ENCODE measurements around the gene CORO2B.
A peak's percentile ranks its signal among the peaks of the same experiment; 100 is the strongest.

CORO2B gene, protein sequence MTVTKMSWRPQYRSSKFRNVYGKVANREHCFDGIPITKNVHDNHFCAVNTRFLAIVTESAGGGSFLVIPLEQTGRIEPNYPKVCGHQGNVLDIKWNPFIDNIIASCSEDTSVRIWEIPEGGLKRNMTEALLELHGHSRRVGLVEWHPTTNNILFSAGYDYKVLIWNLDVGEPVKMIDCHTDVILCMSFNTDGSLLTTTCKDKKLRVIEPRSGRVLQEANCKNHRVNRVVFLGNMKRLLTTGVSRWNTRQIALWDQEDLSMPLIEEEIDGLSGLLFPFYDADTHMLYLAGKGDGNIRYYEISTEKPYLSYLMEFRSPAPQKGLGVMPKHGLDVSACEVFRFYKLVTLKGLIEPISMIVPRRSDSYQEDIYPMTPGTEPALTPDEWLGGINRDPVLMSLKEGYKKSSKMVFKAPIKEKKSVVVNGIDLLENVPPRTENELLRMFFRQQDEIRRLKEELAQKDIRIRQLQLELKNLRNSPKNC

DNA sequence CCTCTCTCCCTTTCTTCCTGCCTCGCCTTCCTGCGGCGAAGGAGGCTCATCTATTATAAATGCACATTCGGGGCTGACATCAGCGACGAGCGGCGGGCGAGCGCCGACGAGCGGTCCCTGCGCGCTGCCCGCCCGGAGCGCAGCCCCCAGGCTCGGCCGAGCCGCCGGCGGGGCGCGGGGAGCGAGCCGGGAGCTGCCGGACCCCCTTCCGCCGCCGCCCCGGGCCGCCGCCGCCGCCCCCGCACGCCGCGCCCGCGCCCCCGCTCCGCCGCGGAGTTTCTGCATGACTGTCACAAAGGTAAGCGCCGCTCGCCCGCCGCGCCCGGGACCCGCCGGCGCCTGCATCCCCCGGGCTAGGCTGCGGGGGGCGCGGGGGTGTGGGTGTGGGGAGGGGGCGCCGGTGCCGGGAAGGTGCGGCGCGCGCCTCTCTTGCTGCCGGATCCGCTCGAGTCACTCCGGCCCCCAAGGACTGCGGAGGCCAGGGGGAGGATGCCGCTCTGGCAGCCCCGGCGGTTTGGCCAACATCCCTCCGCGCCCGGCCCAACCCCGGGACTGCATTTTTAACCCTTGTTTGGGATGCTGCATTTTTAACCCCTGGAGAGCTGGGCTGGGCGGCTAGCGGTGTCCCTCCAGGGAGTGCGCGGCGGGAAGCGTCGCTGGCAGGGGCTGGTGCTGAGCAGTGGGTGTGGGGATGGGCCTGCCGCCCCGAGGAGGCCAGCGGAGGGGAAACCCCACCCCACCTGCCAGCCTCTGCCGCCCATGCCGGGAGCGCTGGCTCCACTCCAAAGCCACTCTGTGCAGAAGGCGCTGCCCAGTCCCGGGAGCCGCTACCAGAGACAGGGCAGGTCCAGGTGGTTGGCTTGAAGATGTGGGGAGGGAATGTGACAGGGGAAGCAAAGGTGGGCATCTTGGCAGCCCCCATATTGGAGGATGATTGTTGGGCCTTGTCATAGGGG is at the start of gene CORO2B:
CORO2B (plus strand) TSS at position 14 of the 956 bp plus-strand sequence; CDS start at position 284, 270 bp downstream.
- peak; percentile 51 for DNase-seq

DNA sequence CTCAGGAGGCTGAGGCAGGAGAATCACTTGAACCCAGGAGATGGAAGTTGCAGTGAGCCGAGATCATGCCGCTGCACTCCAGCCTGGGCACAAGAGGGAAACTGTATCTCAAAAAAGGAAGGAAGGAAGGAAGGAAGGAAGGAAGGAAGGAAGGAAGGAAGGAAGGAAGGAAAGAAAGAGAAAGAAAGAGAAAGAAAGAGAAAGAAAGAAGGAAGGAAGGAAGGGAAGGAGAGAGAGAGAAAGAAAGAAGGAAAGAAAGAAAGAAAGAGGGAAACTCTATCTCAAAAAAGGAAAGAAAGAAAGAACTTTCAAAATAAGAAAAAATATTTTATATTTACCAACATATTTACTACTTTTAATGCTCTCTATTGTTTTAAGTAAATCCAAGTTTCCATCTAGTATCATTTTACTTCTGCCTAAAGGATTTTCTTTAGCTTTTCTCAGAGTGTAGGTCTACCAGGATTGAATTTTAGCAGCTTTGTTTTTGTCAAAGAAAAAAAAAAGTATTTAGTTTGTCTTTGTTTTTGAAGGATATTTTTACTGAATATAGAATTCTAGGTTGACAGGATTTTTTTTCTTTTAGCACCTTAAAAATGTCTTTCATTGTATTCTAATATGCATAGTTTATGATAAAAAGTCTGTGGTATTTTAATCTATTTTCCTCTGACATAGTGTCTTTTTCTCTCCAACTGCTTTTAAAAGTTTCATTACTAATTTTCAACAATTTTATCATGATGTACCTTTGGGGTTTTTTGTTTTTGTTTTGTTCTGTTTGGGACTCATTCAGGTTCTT is 47.2 kb upstream of the CORO2B start:
- no peak for DNase-seq

DNA sequence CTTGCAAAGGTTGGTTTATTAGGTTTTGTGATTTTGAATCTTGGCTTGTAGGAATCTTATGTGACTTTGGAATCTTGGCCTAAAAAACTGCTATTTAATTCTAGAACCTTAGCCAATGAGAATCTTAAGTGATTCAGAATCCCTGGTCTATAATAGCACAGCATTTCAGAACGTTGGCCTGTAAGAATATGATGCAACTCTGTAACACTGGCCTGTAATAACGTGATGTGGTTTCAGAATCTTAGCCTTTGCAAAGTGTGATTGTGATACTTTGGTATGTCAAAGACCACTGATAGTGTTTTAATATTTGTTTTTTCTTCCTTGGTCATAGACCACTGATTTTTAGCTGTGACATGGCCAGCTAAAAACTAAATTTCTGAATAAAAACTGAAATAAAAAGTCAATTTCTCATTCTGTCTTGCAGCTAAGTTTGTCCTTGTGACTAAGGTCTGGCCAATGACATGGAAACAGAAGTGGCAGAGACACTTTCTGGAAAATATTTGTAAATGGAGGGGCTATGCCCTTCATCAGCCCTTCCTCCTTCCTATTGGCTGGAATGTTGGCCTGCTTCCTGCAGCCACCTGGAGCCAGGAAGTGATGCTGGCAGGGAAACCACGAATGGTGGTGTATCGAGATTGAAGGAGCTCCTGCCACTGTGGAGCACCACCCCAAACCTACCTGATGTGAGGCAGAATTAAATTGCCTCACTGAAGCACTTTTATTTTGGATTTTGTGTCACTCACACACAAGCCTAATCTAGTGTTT is 42.3 kb upstream of the CORO2B start:
- no peak for DNase-seq

DNA sequence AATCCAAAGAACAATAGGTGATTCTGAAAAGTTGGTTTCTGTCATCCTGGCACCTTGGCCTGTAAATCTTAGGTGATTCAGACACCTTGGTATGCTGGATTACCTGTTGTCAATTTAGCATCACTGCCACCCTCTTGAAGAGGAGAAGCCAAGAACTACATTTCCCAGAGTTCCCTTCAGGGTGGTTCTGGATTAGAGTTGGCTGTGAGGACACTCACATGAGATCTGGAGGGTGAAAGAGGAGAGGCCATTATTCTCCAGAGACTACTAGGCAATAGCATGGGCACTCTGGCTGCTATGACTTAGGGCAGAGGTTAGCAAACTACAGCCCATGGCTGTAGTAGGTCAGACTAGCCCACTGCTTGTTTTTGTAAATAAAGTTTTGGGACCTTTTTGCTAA is 41.7 kb upstream of the CORO2B start:
- no peak for DNase-seq

DNA sequence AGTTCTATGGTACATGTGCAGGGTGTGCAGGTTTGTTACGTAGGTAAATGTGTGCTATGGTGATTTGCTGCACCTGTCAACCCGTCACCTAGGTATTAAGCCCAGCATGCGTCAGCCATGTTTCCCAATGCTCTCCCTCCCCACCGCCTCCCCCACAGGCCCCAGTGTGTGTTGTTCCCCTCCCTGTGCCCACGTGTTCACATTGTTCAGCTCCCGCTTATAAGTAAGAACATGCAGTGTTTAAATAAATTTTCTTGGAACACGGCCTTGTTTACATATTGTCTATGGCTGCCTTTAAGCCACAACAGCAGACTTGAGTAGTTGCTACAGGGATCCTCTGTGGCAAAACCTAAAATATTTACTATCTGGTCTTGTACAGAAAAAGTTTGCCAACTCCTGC is 41.3 kb upstream of the CORO2B start:
- no peak for DNase-seq

DNA sequence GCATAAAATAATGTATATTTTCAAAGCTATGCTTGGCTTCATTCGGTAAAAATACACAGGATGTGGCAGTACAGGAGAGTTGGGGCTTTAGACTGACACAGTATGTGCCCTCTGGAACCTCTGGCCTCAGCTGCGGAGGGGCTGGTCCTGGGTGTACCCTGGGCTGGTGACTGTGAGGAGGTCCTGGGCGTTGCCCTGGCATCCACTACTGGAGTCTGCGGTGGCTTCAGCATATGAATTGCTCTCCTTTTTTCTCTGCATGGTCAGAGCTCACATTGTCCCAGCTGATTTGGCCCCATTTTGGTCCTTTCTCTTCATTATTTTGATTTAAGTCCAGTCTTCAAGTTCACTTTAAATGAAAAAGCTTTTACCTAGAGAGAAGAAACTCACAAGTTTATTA is 40.5 kb upstream of the CORO2B start:
- DNase-seq, result no peak

DNA sequence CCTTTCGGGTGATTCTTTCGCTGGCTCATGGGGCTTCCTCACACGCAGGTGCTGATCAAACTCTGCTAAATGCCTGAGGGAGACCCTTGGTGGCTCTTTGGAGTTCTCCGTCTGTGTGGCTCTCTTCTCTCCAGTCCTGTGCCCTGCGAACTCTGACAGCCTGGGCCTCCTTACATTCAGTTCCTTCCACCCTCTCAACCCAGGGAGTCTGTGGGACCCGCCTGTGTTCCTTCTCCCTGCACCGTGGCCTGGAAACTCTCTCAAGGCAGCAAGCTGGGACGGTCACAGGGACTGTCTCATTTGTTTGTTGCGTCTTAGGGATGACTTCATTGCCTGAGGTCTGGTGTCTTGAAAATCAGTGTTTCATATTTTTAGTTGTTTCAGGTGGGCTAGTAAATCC is 37.0 kb upstream of the CORO2B start:
- no peak for DNase-seq

DNA sequence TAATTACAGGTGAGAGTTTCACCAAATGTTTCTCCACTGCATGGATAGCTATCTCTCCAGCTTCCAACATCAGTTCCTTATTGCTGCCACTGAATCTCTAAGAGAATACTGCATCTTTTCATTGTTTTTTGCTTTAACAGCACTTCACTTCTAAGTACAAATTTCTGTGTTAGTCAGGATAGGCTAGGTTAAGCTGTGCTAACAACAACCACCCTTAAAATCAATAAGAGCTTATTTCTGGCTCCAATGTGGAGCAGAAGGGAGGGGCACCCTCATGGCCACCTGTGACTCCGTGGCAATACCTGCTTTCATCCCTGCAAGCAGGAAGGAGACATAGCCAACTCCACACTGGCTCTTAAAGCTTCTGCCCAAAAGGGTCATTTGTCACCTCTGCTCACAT is 36.4 kb upstream of the CORO2B start:
- DNase-seq, result no peak

DNA sequence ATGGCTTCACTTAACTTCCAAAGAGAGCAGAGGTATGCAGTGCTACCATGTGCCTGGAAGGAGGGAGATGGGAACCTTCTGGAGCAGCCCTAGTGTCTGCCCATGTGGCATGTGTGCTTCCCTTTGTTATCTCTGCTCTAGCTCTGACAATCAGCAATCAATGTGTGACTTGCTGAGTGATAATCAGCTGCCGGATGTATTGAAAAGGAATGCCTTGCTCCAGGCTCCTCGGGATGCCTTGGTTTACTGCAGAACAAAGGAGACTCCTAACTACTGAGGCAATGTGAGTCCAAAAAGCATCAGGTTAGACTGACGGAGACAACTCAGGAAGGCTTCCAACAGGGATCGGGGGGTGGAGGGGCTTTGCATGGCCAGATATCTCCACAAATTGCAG is 36.0 kb upstream of the CORO2B start:
- no peak for DNase-seq

DNA sequence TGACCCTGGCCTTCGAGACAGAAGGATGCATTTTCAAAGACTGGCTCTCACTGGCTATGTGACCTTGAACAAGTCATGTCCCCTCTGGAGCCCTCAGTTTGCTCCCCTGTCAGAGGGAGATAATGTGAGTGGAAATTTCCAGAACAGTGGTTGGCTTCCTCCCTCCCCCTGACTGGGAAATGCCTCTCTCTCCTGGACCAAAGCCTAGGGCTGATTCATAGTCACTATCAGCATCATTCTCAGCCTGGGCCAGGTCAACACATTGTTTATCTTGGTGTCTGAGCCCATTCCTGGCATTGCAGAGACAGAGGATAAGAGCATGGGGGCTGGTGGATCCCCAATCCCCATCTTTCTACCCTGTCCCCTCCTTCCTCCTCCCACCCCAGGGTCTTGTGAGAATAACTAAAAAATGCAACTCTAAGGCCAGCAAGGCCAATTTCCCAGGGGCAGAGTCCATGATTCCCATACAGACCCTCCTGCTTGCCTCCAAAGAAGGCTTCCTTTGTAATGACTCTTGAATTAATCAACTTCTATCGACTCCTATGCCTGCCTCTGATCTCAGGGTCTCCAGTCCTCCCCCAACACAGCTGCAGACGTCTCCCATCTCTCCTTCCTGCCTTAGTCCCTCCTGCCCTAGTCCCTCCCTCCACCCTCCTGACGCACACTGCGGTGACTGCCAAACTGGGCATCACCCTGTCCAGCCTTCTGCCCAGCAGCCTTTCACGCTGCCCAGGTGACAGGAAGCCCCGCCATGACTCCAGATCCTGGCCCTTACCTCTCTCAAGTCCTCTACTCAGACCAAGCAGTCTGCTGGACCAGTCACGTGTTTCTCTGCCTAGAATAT is 35.4 kb upstream of the CORO2B start:
- DNase-seq, result no peak

DNA sequence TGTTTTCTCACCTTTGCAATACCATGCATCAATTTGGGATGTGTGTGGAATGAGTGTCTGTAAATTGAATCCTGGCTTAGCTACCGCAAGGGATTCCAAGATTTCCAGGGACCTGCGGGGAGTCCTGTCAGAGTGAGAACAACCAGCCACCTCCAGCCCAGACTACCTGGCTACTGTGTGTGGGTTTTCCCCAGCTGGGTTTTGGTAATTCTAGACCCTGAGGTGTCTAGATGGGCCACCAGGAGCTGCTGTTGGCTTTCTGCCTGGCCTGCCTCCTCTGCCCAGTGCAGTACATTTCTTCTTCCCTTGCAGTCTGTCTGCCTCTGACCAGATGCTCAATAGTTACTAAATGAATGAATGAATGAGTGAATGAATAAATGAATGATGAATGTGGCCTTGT is 32.5 kb upstream of the CORO2B start:
- no peak for DNase-seq

DNA sequence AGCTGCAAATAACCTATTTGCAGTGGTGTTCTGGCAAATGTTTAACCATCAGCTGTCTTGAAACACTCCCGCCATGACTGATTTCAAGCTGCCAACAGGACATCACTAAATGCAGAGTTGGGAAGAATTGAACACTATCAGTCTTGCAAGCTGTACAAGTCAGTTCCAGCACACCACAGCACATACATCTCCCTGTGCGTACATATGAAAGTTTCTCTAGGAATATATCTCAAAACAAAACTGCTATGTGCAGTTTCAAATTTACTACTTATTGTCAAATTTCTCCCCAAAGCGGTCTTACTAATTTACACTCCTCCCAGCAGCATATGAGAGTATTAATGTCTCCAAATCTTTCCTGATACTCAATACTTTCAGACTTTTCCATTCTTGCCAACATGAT is 30.4 kb upstream of the CORO2B start:
- DNase-seq, result no peak

DNA sequence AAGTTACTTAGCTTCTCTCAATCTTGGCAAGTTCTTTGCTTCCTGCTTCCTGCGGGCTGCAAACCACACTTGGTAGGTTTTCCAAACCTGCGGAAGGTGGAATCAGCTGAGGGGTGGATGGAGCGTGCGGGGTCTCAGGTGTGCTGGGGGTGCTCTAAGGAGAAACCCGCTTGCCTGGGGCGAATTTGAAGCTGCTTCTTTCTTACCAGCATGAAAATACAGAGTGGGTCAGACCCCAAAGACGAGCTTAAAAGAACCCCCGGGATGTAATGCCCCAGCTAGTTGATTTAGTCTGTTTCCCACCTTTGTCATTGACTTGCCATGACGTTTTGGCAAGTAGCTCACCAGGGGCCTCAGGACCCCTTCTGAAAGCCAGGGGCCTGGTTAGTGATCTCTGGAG is 28.8 kb upstream of the CORO2B start:
- no peak for DNase-seq

DNA sequence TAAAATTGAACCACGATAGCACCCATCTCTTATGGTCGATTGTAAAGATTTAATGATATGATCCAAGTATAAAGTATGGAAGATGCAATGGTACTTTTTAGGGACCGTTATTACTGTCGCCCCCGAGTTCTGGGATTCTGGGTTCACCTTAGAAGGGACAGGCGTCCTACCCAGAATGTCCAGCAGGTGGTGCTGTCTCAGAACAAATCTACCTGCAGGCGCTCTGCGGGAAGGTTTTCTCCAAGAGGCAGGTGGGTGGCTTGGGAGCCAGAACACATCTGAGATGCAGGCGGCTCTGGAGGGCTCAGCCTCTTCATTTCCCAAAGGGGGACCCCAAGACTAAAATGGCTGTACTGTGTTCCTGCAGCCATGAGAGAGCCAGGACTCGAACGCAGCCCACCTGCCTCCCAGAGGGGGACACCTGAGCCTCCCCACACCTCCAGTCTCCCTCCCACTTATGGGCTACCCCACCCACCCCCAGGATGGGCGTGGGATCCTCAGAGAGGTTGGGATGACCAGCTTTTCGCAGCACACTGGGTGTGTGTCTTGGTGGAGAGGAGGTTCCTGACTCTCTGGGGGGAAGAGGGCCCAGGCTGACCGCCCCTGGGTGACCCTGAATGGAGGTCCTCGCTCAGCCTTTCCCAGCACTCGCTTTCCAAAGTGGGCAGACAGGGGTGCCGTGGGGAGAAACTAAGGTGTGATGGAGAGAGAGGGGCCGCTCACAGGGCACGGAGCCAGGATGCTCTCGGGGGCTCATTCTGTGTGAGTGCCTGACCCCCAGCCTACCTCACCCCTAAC is 28.1 kb upstream of the CORO2B start:
- peak; percentile 80 for DNase-seq

DNA sequence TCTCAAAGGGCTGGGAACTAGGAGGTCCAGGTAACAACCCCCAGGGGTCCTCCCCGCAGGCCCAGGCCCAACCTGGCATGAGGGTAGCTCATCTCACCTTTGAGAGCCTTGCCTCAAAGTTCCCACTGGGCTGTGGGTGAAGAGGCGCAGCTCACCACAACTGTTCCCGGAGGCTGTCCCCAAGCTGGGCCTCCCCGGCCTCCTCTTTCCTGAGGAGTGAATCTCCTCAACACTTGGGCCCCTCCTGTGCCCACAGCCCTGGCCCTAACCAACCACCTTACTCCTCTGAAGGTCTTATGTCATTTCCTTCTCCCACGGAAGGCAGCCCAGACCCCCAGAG is 27.5 kb upstream of the CORO2B start:
- DNase-seq, result no peak

DNA sequence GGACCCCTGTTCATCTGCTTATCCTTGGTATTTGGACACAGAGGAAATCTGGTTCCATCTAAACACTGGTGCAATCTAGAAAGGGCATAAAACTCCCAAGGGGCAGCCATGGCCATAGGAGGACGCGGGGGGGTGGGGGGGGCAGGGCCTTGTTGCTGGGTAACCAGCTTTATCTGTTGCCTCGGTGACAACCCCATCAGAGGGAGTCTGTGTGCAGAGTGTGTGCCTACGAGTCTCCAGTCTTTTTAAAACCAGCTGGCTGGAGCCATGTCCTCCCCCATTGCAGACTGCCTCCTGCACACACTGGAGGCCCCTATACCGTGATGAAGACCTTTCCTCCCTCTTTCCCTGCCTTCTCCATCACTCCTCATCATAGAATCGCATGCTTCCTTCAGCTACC is 26.4 kb upstream of the CORO2B start:
- no peak for DNase-seq

DNA sequence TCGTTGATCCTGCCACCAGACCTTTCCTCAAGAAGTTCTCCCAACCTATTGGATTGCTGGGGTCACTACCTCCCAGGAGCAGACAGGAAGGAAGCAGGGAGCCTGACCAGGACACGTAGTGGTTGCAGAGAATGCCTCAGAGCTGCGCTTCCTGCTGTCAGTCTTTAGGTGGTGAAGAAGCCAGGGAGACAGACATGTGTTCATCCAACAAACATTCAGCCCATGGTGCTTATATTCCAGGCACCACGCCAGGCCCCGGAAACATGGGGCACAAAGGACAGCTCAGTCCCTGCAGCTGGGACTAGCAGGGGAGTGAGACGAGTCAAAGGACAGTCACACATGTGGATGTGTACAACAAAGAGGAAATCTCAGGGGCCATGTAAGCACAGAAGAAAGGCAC is 26.0 kb upstream of the CORO2B start:
- no peak for DNase-seq

DNA sequence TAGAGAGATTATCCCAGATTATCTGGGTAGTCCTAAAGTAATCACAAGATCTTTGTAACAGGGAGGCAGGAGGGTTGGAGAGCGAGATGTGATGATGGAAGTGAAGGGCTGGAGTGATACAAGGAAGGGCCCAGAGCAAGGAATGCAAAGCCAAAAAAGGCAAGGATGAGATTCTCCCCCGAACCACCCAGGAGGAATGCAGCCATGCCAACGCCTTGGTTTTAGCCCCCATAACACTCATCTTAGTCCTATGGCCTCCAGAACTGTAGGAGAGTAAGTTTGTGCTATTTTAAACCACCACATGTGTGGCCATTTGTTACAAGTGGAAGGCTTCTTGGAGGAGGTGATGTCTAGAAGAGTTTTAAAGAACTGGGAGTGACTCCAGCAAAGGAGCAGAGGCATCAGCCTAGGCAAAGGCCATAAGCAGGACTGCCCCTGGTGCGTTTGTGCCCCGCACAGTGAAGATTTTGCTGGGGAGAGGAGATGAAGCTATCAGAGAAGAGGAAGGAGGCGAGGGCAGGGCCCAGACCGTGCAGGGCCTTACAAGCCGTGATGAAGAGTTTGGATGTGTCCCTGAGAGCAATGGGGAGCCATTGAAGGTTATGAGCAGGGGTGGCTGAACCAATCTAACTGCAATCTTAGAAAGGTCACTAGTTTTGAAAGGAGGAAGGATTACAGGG is 25.3 kb upstream of the CORO2B start:
- DNase-seq, result no peak

DNA sequence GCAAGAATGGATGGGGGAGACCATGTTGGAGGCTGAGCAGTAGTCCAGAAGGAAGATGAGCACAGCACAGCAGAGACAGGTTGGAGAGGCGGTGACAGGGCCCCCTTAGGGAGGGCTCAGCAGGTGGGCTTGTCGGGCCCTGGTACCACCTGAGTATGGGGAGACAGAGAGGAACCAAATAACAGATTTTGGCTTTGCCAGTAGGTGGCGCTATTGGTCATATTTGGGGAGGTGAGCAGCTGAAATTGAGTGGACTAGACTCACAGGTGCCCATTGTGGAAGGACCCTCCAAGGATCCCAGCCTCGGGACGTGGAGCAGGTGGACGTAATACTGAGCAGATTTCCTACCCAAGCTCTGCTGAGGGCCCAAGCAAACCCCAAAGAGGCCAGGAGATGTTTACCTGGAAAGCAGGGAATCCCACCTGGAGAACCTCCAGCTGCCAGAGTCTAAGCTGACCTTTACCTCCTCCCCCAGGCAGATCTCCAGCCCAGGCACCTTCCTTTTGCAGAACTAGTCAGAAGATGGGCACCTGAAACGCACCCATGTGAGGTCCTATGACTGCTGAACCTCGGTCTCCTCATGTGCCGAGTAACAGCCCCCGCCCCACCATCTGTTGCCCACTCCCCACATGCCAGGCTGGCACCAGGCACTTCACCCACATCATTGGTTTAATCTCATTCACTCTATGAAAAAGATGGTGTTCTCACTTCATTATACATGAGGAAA is 24.6 kb upstream of the CORO2B start:
- DNase-seq, result peak; percentile 86

Measured in RPMI8226 (cell line).